Vagina (tissue), 2 donors: ENCODE data around the gene AGPAT3.

Experiments
- CTCF ChIP-seq, 3 experiments: fragments of 450-650 bp in 2 of 3; fragments of 200-600 bp in 1 of 3; sonication (generic) in 1 of 3; IDR thresholded peaks; one replicate each; pipeline ENCODE4 v1.5.1; 2017 to 2019; ENCODE audit warnings: antibody characterized with exemption in 3 of 3, mild to moderate bottlenecking in 2 of 3, moderate library complexity in 2 of 3
- POLR2A ChIP-seq, 2 donors: fragments of 450-650 bp; IDR thresholded peaks; one replicate each; pipeline ENCODE4 v1.6.1; 2017; ENCODE audit warnings: antibody characterized with exemption in 2 of 2, mild to moderate bottlenecking in 2 of 2, moderate library complexity in 2 of 2

- TF ChIP-seq POLR2A (IDR thresholded peaks at IDR 0.05): no peak
- no peak for TF ChIP-seq CTCF (IDR thresholded peaks at IDR 0.05)
Observed at GRCh38 chr21:43864313-43864961, 586 bp upstream of the AGPAT3 start.
